GM20431 (cell line): ENCODE measurements around the gene ACACB.

Experiments
- in situ Hi-C: fragments of 300-500 bp; cut with MseI, MboI; formaldehyde crosslinking; loops from one replicate; pipeline ENCODE4 v1.15.0; 2020; ENCODE audit warnings: low sequenced_read_pairs; ENCODE audit not compliant: unreplicated experiment

Gene ACACB

GRCh38 chr12:109267361-109267760 is 151.0 kb downstream of the ACACB start:
- in situ Hi-C loops: no loop called here

- in situ Hi-C loops: no loop called here
Measured at GRCh38 chr12:109268896-109269295, 152.5 kb downstream of the ACACB start.

- in situ Hi-C loops: no loop called here
Measured at GRCh38 chr12:109269428-109269827, 153.0 kb downstream of the ACACB start.

DNA sequence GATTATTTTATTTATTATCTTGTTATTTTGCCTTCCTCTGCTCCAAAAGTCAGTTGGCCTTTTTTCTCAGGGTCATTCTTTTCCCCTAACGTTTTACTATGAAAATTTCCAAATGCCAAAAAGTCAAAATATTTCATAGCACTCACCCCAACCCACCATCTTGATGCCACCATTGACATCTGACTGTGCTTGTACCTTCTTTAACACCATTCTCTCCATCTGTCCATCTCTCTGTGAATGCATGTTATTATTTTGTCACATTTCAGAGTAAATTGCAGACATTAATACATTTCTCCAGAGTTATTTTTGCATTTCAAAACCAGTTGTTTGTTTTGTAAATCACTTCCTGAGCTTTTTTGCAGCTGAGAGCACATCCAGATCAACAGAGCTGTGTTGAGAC is 154.1 kb downstream of the ACACB start:
- in situ Hi-C loops: no loop called here

GRCh38 chr12:109271418-109271817 is 155.0 kb downstream of the ACACB start:
- in situ Hi-C loops: no loop called here

DNA sequence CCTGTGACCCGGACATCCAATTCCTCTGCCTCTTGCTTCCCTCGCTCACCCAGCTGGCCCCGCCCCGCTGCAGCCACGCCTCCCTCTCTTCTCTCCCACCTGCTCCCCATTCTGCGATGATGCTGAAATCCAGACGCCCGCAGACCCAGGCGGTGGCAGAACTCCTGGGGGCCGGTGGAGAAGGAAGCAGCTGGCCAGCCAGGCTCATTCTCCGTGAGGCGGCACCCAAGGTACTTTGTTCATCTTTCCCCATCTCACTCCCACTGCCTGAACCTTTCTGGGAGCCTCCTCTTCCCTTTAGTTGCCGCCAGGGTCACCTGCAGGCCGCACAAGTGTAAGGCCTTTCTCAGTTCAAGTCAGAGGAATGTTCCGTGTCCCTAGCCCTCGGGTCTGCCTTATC is 157.0 kb downstream of the ACACB start:
- in situ Hi-C loops: no loop called here

- in situ Hi-C loops: no loop called here
Measured at GRCh38 chr12:109274381-109274780, 158.0 kb downstream of the ACACB start.

DNA sequence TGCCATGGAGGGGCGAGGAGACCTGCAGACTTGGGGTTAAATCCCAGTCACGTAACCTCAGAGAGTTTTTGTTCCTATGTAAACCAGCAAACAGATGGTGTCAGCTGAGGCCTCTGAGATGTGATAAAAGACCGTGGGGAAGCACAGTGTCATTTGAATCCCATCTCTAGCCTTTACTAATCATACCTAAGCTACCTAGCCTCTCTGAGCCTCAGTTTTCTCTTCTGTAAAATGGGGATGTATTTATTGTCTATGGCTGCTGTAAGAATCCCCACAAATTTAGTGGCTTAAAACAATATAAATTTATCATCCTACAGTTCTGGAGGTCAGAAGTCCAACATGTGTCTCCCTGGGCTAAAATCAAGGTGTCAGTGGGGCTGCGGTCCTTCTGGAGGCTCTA is 158.8 kb downstream of the ACACB start:
- in situ Hi-C loops: no loop called here

DNA sequence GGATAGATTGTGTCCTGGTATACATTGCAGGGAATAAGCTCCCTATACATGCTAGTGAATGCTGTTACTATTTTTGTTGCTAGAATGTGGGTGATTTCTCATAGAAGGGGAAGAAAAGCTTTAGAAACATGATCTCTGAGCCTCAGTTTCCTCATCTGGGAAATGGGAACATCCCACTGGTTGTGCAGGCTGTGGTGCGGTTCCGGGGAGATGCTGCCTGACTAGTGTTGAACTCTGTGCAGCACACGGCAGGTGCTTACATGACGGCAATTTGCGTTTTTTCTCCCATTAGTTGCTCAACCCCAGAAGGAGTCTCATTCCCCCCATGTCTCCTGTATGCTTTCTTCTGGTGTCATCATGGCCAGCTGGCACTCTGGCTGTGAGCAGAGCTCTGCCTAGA is 159.8 kb downstream of the ACACB start:
- in situ Hi-C loops: no loop called here

DNA sequence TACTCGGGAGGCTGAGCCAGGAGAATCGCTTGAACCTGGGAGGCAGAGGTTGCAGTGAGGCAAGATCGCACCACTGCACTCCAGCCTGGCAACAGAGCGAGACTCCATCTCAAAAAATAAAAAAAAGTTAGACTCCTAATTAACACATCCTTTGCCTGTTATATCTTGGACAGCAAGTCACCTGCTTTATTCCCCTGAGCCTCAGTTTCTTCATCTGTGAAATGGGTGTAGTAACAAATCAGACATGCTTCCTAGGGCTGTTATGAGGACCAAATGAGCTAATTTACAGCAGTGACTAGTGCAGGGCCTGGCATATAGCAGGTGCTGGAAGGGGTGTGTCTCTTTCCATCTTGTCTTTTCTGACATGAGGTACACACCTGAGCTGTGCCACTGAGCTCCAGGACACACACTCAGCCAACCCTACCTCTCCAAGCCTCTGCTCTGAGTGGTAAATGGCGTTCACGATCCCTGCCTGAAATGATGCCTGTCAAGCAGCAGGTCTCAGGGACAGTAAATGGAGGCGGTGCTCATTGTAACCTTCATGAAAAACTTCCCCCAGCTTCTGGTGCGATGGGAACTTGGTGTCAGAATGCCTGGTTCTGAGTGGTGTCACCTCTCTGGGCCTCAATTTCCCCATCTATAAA is 161.0 kb downstream of the ACACB start:
- in situ Hi-C loops: no loop called here

GRCh38 chr12:109277899-109278762 is 161.7 kb downstream of the ACACB start:
- in situ Hi-C loops: no loop called here

GRCh38 chr12:109278912-109279311 is 162.5 kb downstream of the ACACB start:
- in situ Hi-C loops: no loop called here

DNA sequence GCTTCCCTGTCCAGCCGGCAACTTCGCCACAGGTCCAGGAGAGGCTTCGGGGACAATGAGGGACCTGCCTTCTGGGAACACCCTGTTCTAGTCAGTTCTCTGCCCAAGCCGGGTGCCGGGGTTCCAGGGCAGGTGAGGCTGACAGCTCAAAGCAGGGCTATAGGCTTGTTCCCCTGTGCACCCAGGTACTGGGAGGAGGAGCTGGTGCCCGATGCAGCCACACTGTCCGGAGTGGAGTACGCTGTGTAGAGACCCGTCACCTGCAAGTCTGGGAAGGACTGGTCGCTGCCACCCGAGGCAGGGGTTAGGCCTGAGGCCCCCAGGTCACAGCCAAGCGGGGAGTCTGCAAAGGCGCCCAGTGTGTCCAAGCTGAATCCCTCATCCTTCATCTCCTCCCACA is 163.1 kb downstream of the ACACB start:
- in situ Hi-C loops: no loop called here

GRCh38 chr12:109281452-109281851 is 165.1 kb downstream of the ACACB start:
- in situ Hi-C loops: no loop called here

DNA sequence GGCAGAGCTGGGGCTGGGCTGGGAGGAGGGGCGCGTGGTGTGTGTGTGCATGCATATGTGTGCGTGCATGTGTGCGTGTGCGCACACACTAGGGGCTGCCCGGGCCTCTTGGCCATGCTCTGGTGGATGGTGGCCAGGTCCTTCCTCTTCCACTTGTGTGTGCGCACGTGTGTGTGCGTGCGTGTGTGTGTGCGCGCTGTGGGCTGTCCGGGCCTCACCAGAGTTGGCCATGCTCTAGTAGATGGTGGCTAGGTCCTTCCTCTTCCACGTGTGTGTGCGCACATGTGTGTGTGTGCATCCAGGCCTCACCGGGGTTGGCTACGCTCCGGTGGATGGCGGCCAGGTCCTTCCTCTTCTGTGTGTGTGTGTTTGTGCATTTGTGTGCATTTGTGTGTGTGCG is 168.0 kb downstream of the ACACB start:
- in situ Hi-C loops: no loop called here

DNA sequence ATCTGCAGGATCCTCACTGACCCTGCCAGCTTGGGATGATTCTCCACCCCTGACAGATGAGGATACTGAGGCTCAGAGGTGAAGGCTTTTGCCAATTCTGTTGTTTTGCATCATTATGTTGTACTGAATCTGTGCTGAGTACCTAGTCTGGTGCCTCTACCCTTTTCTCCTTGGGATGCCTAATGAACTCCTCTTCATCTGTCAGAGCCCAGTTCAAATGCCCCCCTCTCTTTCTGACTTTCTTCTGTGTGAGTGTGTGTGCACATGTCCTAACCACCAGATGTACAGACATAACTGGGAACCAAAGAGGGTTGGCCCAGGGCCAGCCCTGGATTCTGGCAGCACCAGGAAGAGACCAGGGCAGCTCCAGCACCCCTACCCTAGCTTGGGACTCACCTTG is 169.9 kb downstream of the ACACB start:
- in situ Hi-C loops: no loop called here

- in situ Hi-C loops: no loop called here
Measured at GRCh38 chr12:109286652-109287051, 170.3 kb downstream of the ACACB start.

DNA sequence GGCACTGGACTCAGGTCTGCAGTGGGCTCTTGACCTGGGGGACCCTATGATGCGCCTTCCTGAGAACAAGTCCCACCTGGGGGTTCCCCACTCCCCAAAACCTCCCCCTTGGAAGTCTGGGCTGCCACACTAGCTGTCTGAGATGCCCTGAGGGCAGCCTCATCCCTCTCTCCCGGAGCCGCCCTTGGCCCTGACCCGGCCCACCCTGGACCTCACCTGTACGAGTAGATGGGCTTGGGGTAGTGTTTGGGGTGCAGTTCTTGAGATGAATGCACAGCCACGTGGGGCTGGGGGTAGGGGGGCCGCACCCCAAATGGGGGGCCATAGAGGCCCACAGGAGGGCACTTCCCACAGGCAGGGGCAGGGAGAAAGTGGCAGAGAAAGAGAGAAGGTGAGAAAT is 170.8 kb downstream of the ACACB start:
- in situ Hi-C loops: no loop called here

GRCh38 chr12:109287811-109288469 is 171.6 kb downstream of the ACACB start:
- in situ Hi-C loops: no loop called here

DNA sequence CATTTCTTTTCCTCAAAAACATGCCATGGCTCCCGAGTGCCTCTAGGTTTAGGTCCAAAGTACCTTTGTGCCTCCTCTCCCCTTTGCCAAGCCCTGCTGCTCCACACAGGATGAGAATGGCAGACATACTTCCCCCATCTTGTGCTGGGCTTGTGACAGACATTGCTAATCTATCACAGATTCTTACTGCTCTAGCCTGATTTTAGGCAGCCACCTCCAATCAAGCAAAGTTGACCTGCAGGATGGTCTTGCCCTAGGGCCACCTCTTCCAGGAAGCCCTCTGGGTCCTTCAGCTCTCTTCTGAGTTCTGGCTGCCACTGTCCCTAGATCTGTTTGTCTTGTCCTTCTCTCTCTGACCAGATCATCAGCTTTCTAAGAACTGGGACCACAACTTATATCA is 172.2 kb downstream of the ACACB start:
- in situ Hi-C loops: no loop called here

GRCh38 chr12:109289004-109289403 is 172.6 kb downstream of the ACACB start:
- in situ Hi-C loops: no loop called here
